Transverse colon (tissue), 4 donors: Measurements from ENCODE around the gene GLYR1. TPM values are rescaled to one million over a fixed set of nuclear protein-coding genes. Genes with fewer than 3 reads are reported as not detected.
A peak's percentile ranks its signal among the peaks of the same experiment; 100 is the strongest.

ENCODE experiments used
- DNase-seq: peaks from one replicate; pipeline ENCODE4 v3.0.0-alpha.2; 2019
- H3K27ac ChIP-seq, 4 donors: fragments of 200-600 bp; sonication (generic); 2 replicates each; pipeline ENCODE4 v1.5.1; 2016 to 2018; ENCODE audit warnings: inconsistent platforms in 4 of 4
- H3K27me3 ChIP-seq: fragments of 200-600 bp; sonication (generic); 2 replicates; pipeline ENCODE4 v1.5.1; 2017; ENCODE audit warnings: inconsistent platforms
- H3K36me3 ChIP-seq, 4 donors: fragments of 200-600 bp; sonication (generic); 2 replicates each; pipeline ENCODE4 v1.5.1; 2017 to 2019; ENCODE audit warnings: inconsistent platforms in 4 of 4
- H3K4me1 ChIP-seq, 4 donors: fragments of 200-600 bp; sonication (generic); 2 replicates each; pipeline ENCODE4 v1.5.1; 2017 to 2020; ENCODE audit warnings: inconsistent platforms in 4 of 4
- H3K4me3 ChIP-seq, 4 donors: fragments of 200-600 bp; sonication (generic); 1 replicate in 1 of 4; 2 replicates in 3 of 4; pipeline versions ENCODE4 v1.5.1 to v1.6.1; 2017 to 2019; ENCODE audit warnings: inconsistent platforms in 4 of 4
- H3K9me3 ChIP-seq, 2 donors: fragments of 200-600 bp; sonication (generic); 2 replicates each; pipeline ENCODE4 v1.5.1; 2017 to 2019; ENCODE audit warnings: inconsistent platforms in 2 of 2
- EP300 ChIP-seq: sonication (generic); formaldehyde crosslinking; IDR thresholded peaks from one replicate; pipeline ENCODE4 v1.6.1; 2017; ENCODE audit warnings: antibody characterized with exemption, low read depth
- POLR2A ChIP-seq: fragments of 450-650 bp; IDR thresholded peaks from one replicate; pipeline ENCODE4 v1.6.1; 2016; ENCODE audit warnings: antibody characterized with exemption, mild to moderate bottlenecking, moderate library complexity
- POLR2AphosphoS5 ChIP-seq, 3 donors: sonication (generic); formaldehyde crosslinking; IDR thresholded peaks; one replicate each; pipeline ENCODE4 v1.6.1; 2016; ENCODE audit warnings: antibody characterized with exemption in 3 of 3
- WGBS, 2 donors: methylation state at CpG; one replicate each; pipeline ENCODE4 v1.1.5; 2018; ENCODE audit warnings: low coverage in 1 of 2; 5-methylcytosine and 5-hydroxymethylcytosine counted together
- in situ Hi-C, 4 donors: fragments of 200-750 bp; cut with MboI; loops; one replicate each; pipeline versions ENCODE4 v1.15.0 to v1.15.1; 2017; ENCODE audit warnings: low sequenced_read_pairs in 3 of 4, low pct_ligation_motif_present in 1 of 4, low pct_unique_long_range_greater_than_20kb in 1 of 4
- intact Hi-C: fragments of 100-400 bp; cut with DNase I; formaldehyde crosslinking; loops from one replicate; pipeline ENCODE4 v1.15.1; 2023; ENCODE audit warnings: low total_unique reads
- total RNA-seq, 4 donors: library from RNA; depleted of rRNA; stranded (reverse); fragments of >200 nt; gene quantifications; one replicate each; pipeline ENCODE4 v1.1.0, GENCODE V29; 2016
- TF ChIP-seq, protein P1 (sequence below), 5 experiments: fragments of 200-600 bp in 3 of 5; fragments of 450-650 bp in 2 of 5; sonication (generic) in 3 of 5; IDR thresholded peaks; 1 replicate in 2 of 5; 2 replicates in 3 of 5; pipeline ENCODE4 v1.5.1; 2016 to 2017; ENCODE audit warnings: antibody characterized with exemption in 5 of 5, inconsistent platforms in 3 of 5, mild to moderate bottlenecking in 2 of 5, moderate library complexity in 1 of 5

Gene GLYR1
- total RNA-seq, 4 donors from 2014 or later, result 50.2 to 88.4 (median 74.0) TPM

- in situ Hi-C loops, result no loop called here
- no peak overlapping the region for H3K4me3 ChIP-seq
- no peak overlapping the region for H3K27ac ChIP-seq
- no peak for TF ChIP-seq POLR2AphosphoS5 (IDR thresholded peaks at IDR 0.05)
- no peak for TF ChIP-seq POLR2A
- TF ChIP-seq, protein P1, sequence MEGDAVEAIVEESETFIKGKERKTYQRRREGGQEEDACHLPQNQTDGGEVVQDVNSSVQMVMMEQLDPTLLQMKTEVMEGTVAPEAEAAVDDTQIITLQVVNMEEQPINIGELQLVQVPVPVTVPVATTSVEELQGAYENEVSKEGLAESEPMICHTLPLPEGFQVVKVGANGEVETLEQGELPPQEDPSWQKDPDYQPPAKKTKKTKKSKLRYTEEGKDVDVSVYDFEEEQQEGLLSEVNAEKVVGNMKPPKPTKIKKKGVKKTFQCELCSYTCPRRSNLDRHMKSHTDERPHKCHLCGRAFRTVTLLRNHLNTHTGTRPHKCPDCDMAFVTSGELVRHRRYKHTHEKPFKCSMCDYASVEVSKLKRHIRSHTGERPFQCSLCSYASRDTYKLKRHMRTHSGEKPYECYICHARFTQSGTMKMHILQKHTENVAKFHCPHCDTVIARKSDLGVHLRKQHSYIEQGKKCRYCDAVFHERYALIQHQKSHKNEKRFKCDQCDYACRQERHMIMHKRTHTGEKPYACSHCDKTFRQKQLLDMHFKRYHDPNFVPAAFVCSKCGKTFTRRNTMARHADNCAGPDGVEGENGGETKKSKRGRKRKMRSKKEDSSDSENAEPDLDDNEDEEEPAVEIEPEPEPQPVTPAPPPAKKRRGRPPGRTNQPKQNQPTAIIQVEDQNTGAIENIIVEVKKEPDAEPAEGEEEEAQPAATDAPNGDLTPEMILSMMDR (IDR thresholded peaks at IDR 0.05), result no peak
- no peak for TF ChIP-seq EP300
- peaks cover 11 to 31% (median 26%) of the 10 kb centered on the region in 4 donors for H3K4me1 ChIP-seq
- peaks cover 0 to 47% (median 12%) of the 10 kb centered on the region in 4 donors for H3K36me3 ChIP-seq
- H3K9me3 ChIP-seq, result no peaks in the 10 kb centered on the region
- DNase-seq, result no peak
- WGBS, 2 donors, result 87 to 89% methylated on average over 5 to 11 of the region's 11 CpGs
- no peaks in the 10 kb centered on the region for H3K27me3 ChIP-seq
- intact Hi-C loops, result no loop called here
Observed at GRCh38 chr16:4805231-4805630, 41.9 kb downstream of the GLYR1 start.

GRCh38 chr16:4803898-4804762, 43.0 kb downstream of the GLYR1 start:
- TF ChIP-seq POLR2AphosphoS5 (IDR thresholded peaks at IDR 0.05) (no peak), POLR2A (peak; percentile 13), EP300 (no peak)
- TF ChIP-seq, protein P1 (IDR thresholded peaks at IDR 0.05), result no peak
- WGBS, 2 donors, result 80 to 87% methylated on average over 1 to 26 of the region's 26 CpGs
- Histone ChIP-seq H3K9me3 (no peaks in the 10 kb centered on the region), H3K36me3 (peaks cover 0 to 36% (median 6%) of the 10 kb centered on the region in 4 donors), H3K4me1 (peaks cover 11 to 36% (median 30%) of the 10 kb centered on the region in 4 donors), H3K27me3 (no peaks in the 10 kb centered on the region), H3K27ac (peak overlapping the region in 3 of 4 donors; percentile 45 to 97 (median 94)), H3K4me3 (no peak overlapping the region)
- in situ Hi-C loops, result no loop called here
- intact Hi-C loops, result loop anchor here (5.0 kb wide), 1 partner anchor 37 kb away; the partner anchor contains the start of gene ZNF500
- DNase-seq, result no peak

- no peak for DNase-seq
- intact Hi-C loops (loop anchor here (5.0 kb wide), 1 partner anchor 36 kb away; the partner anchor contains the start of gene ZNF500), in situ Hi-C loops (no loop called here)
- H3K27me3 ChIP-seq, result no peaks in the 10 kb centered on the region
- peak overlapping the region in 2 of 4 donors; percentile 77 to 83 for H3K4me3 ChIP-seq
- TF ChIP-seq POLR2A, result no peak
- TF ChIP-seq EP300, result no peak
- TF ChIP-seq POLR2AphosphoS5 (IDR thresholded peaks at IDR 0.05), result no peak
- TF ChIP-seq, protein P1 (IDR thresholded peaks at IDR 0.05), result no peak
- H3K4me1 ChIP-seq, result peaks cover 11 to 36% (median 30%) of the 10 kb centered on the region in 4 donors
- no peaks in the 10 kb centered on the region for H3K9me3 ChIP-seq
- peak overlapping the region; percentile 88 to 97 (median 93) for H3K27ac ChIP-seq
- WGBS, 2 donors, result 56% methylated on average over 6 to 8 of the region's 8 CpGs
- peaks cover 0 to 29% (median 4%) of the 10 kb centered on the region in 4 donors for H3K36me3 ChIP-seq
Observed at GRCh38 chr16:4803401-4803844, 43.7 kb downstream of the GLYR1 start.

GRCh38 chr16:4802659-4803287, 44.3 kb downstream of the GLYR1 start:
- Histone ChIP-seq H3K27me3 (no peaks in the 10 kb centered on the region), H3K9me3 (no peaks in the 10 kb centered on the region), H3K36me3 (peaks cover 0 to 25% (median 4%) of the 10 kb centered on the region in 4 donors), H3K4me1 (peaks cover 11 to 36% (median 30%) of the 10 kb centered on the region in 4 donors), H3K27ac (peak overlapping the region; percentile 88 to 97 (median 93)), H3K4me3 (peak overlapping the region; percentile 59 to 83 (median 78))
- peak; percentile 93 for DNase-seq
- in situ Hi-C loops (no loop called here), intact Hi-C loops (loop anchor here (5.0 kb wide), 1 partner anchor 35 kb away; the partner anchor contains the start of gene ZNF500)
- 1% methylated on average over 51 of the region's 59 CpGs; no CpG with 5 or more reads in 1 of the 2 donors for WGBS, 2 donors
- TF ChIP-seq EP300 (no peak), POLR2AphosphoS5 (IDR thresholded peaks at IDR 0.05) (peak in 2 of 3 donors; percentile 65 to 81)
- TF ChIP-seq, protein P1 (IDR thresholded peaks at IDR 0.05), result peak in 4 of 5 experiments; percentile 14 to 54 (median 25)
